HG02943 (cell line): ENCODE measurements around the gene HAGHL.
"Not testable (repeated sequence)": the region's sequence is repeated elsewhere in the genome, so short reads cannot be mapped to it uniquely, and the experiment has no call there.

Experiments
- ATAC-seq: cut with Tn5 transposase; IDR thresholded peaks from one replicate; pipeline ENCODE4 v1.9.1; 2021; ENCODE audit warnings: mild to moderate bottlenecking, low read depth, moderate library complexity; ENCODE audit not compliant: unreplicated experiment

HAGHL gene

GRCh38 chr16:732332-732731, 5.4 kb downstream of the HAGHL start:
- ATAC-seq, result no peak

- ATAC-seq, result no peak
Measured at GRCh38 chr16:732936-733335, 6.0 kb downstream of the HAGHL start.

GRCh38 chr16:733382-734207, 6.7 kb downstream of the HAGHL start:
- ATAC-seq, result no peak

GRCh38 chr16:734208-734980, 7.5 kb downstream of the HAGHL start:
- no peak for ATAC-seq

GRCh38 chr16:734981-735881, 8.3 kb downstream of the HAGHL start:
- no peak for ATAC-seq

- ATAC-seq, result no peak
Measured at GRCh38 chr16:735982-736453, 9.1 kb downstream of the HAGHL start.

- no peak for ATAC-seq
Measured at GRCh38 chr16:736936-737481, 10.1 kb downstream of the HAGHL start.

- ATAC-seq, result no peak
Measured at GRCh38 chr16:739560-740458, 12.9 kb downstream of the HAGHL start.

- no peak for ATAC-seq
Measured at GRCh38 chr16:740459-740763, 13.5 kb downstream of the HAGHL start.

GRCh38 chr16:740764-741505, 14.0 kb downstream of the HAGHL start, which contains the start of gene CIAO3:
CIAO3 (minus strand) TSS chr16:740997; CDS start chr16:740985, 12 bp downstream.
- peak; percentile 75 for ATAC-seq

- ATAC-seq, result no peak
Measured at GRCh38 chr16:741986-742629, 15.2 kb downstream of the HAGHL start.

- not testable (repeated sequence) for ATAC-seq
Measured at GRCh38 chr16:742894-743293, 16.0 kb downstream of the HAGHL start.

GRCh38 chr16:743794-744500, 17.0 kb downstream of the HAGHL start:
- no peak for ATAC-seq

GRCh38 chr16:745739-746138, 18.8 kb downstream of the HAGHL start:
- ATAC-seq, result no peak

- no peak for ATAC-seq
Measured at GRCh38 chr16:746637-747036, 19.7 kb downstream of the HAGHL start.

- ATAC-seq, result no peak
Measured at GRCh38 chr16:747978-748746, 21.3 kb downstream of the HAGHL start.

GRCh38 chr16:749010-749409, 22.1 kb downstream of the HAGHL start:
- ATAC-seq, result no peak
